Measurements from ENCODE around the gene MSRB2. TPM values are rescaled to one million over a fixed set of nuclear protein-coding genes. Genes with fewer than 3 reads are reported as not detected.

MSRB2 gene
- 1 to 10 TPM; 4.9 to 6.3 TPM for total RNA-seq

DNA sequence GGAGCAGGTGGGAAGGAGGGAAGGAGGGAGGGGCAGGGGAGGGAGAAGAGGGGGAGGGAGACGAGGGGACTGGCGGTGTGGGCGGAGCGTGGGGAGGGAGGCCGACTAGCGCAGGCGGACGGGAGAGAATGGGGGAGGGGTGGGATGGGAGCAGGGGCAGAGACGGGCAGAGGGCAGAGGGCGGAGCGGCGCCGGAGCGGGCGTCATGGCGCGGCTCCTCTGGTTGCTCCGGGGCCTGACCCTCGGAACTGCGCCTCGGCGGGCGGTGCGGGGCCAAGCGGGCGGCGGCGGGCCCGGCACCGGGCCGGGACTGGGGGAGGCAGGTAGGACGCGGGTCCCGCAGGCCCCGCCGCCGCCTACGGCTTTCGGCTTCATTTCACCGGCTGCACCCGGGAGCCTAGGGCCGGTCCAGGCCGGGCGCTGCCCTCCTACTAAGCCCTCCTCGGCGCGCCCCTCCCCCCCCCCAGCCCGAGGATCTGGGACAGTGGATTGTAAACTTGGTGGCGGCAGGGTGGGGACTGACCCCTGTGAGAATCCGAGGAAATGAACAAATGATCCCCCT lies at the start of gene MSRB2:
Gene MSRB2 (plus strand): TSS at position 176 of the 562 bp plus-strand sequence. CDS start 30 bp downstream, at position 206.
- peak; percentile 96 for ATAC-seq
- peak; percentile 91 to 93 (median 91) for DNase-seq
- WGBS, 2 donors, result 0 to 2% methylated on average over 10 to 46 of the region's 50 CpGs
- H3K4me3 ChIP-seq, result peak within 1 kb of the TSS; percentile 33 to 62
- peaks cover 16% of the 10 kb centered on the region for H3K4me1 ChIP-seq
- intact Hi-C loops (cut with DNase I), result no loop called here
- H3K27me3 ChIP-seq, result no peaks in the 10 kb centered on the region
- no peaks in the 10 kb centered on the region for H3K9me3 ChIP-seq
- TF ChIP-seq, protein P1, sequence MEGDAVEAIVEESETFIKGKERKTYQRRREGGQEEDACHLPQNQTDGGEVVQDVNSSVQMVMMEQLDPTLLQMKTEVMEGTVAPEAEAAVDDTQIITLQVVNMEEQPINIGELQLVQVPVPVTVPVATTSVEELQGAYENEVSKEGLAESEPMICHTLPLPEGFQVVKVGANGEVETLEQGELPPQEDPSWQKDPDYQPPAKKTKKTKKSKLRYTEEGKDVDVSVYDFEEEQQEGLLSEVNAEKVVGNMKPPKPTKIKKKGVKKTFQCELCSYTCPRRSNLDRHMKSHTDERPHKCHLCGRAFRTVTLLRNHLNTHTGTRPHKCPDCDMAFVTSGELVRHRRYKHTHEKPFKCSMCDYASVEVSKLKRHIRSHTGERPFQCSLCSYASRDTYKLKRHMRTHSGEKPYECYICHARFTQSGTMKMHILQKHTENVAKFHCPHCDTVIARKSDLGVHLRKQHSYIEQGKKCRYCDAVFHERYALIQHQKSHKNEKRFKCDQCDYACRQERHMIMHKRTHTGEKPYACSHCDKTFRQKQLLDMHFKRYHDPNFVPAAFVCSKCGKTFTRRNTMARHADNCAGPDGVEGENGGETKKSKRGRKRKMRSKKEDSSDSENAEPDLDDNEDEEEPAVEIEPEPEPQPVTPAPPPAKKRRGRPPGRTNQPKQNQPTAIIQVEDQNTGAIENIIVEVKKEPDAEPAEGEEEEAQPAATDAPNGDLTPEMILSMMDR (IDR thresholded peaks at IDR 0.05), result no peak
- peak; percentile 65 to 79 (median 78) for TF ChIP-seq POLR2A (IDR thresholded peaks at IDR 0.05)
- H3K27ac ChIP-seq, result peak within 1 kb of the TSS; percentile 85 to 94 (median 90)
- H3K36me3 ChIP-seq (replicated peaks in 1 of 2; ENCODE audit: insufficient read depth in 1 of 2, low read depth in 2 of 2), result no peaks in the 10 kb centered on the region

DNA sequence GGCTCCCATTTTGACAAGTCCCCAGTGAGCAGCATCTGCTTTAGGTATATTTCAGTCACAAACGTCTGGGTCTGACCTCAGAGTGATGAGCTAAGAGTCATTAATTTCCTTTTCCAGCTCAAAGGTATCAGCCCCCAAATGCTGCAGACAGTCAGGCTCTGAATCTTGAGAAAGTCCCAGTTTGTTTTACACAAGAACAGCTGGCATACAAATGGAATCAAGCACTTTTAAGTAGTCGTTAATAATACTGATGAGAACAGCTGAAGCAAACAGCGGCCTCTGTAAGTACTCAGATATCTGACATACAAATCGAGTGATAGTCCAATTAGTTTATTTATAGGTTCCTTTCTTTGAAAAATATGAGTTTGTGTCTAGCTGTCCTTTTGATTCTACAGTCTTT lies 49.4 kb upstream of the MSRB2 start:
- 30% methylated on average over 4 of the region's 4 CpGs for WGBS, 2 donors

DNA sequence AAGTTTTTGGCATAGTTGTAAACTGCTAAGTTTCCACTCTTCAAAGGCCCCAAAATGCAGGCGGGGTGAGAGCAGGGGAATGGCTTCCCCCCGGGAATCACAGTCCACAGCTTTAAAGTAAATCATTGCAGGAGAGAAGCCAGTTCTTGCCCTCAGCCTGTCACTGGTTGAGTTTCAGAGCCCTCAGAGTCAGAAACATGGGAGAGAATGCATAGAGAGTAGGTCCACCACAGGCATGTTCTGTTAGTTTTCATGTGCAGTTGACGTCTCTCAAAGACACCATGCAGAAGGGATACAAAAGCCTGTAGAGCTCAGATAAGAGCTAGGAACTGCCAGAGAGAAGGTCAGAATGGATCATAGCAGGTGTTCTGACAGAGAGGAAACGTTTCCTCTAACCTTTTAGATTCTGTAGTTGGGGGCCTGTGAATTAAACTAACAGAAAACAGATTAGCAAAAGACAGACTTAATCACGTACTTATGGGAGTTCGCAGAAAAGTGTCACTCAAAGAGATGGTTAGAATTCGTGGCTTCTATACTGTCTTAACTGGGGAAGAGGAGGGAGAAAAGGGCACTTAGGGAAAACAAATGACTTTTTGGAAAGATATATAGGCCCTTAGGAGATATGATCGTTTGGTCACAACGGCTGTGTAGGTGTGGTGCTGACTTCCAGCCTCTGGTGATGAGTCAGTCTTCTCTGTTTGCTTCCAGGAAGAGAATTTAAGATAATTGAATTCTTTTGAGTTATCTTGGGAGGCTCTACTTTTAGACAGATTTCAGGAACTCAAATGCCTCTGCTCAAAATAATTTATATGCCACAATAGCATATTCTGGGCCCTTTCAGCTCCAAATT lies 48.0 kb upstream of the MSRB2 start:
- Histone ChIP-seq H3K4me3 (no peak overlapping the region), H3K27me3 (no peaks in the 10 kb centered on the region), H3K9me3 (no peaks in the 10 kb centered on the region), H3K4me1 (no peaks in the 10 kb centered on the region), H3K36me3 (replicated peaks in 1 of 2; ENCODE audit: insufficient read depth in 1 of 2, low read depth in 2 of 2) (no peaks in the 10 kb centered on the region), H3K27ac (no peak overlapping the region)
- intact Hi-C loops (cut with DNase I), result no loop called here
- TF ChIP-seq, protein P1 (IDR thresholded peaks at IDR 0.05), result no peak
- TF ChIP-seq POLR2A (IDR thresholded peaks at IDR 0.05), result no peak
- no peak for ATAC-seq
- WGBS, 2 donors, result 61 to 67% methylated on average over 9 of the region's 9 CpGs
- DNase-seq, result no peak

More for the DNA sequence above, 49.4 kb upstream of the MSRB2 start:
- Histone ChIP-seq H3K27me3 (no peaks in the 10 kb centered on the region), H3K4me1 (no peaks in the 10 kb centered on the region), H3K4me3 (no peak overlapping the region), H3K27ac (no peak overlapping the region), H3K36me3 (replicated peaks in 1 of 2; ENCODE audit: insufficient read depth in 1 of 2, low read depth in 2 of 2) (no peaks in the 10 kb centered on the region), H3K9me3 (no peaks in the 10 kb centered on the region)
- no peak for ATAC-seq
- no peak for TF ChIP-seq POLR2A (IDR thresholded peaks at IDR 0.05)
- TF ChIP-seq, protein P1 (IDR thresholded peaks at IDR 0.05), result no peak
- no peak for DNase-seq
- intact Hi-C loops (cut with DNase I), result no loop called here

DNA sequence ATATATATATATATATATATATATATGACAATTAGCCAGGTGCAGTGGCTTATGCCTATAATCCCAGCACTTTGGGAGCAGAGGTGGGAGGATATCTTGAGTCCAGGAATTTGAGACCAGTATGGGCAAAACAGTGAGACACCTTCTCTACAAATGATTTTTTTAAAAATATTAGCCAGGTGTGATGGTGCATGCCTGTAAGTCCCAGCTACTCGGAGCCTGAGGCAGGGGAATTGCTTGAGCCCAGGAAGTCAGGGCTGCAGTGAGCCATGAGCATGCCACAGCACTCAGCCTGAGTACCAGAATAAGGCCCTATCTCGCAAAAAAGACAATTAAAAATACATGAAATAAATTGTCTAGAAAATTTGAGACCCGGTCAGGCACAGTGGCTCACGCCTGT lies 47.2 kb upstream of the MSRB2 start:
- 97 to 100% methylated on average over 4 of the region's 4 CpGs for WGBS, 2 donors
- no peaks in the 10 kb centered on the region for H3K9me3 ChIP-seq
- H3K27me3 ChIP-seq, result no peaks in the 10 kb centered on the region
- H3K36me3 ChIP-seq (replicated peaks in 1 of 2; ENCODE audit: insufficient read depth in 1 of 2, low read depth in 2 of 2), result no peaks in the 10 kb centered on the region
- no peak for DNase-seq
- no peak for ATAC-seq
- intact Hi-C loops (cut with DNase I), result no loop called here
- no peaks in the 10 kb centered on the region for H3K4me1 ChIP-seq
- no peak overlapping the region for H3K27ac ChIP-seq
- TF ChIP-seq, protein P1 (IDR thresholded peaks at IDR 0.05), result no peak
- no peak overlapping the region for H3K4me3 ChIP-seq
